GM10266 (cell line): Measurements from ENCODE around the gene NDUFAF3.
A peak's percentile ranks its signal among the peaks of the same experiment; 100 is the strongest.

ENCODE experiments used
- DNase-seq: peaks from one replicate; pipeline ENCODE4 v3.0.0; 2012; ENCODE audit errors: extremely low spot score
- CTCF ChIP-seq: IDR thresholded peaks from 2 replicates; pipeline ENCODE4 v1.5.1; 2012; ENCODE audit warnings: mild to moderate bottlenecking, low read depth; ENCODE audit not compliant: control insufficient read depth, insufficient read depth; ENCODE audit errors: missing control alignments

NDUFAF3 gene

GRCh38 chr3:49015765-49016164 lies 6.2 kb upstream of the NDUFAF3 start:
- no peak for TF ChIP-seq CTCF
- no peak for DNase-seq

GRCh38 chr3:49016414-49017228 lies 5.3 kb upstream of the NDUFAF3 start:
- TF ChIP-seq CTCF: no peak
- no peak for DNase-seq

GRCh38 chr3:49017229-49017970 lies 4.5 kb upstream of the NDUFAF3 start:
- no peak for DNase-seq
- TF ChIP-seq CTCF: no peak

- peak; percentile 89 for DNase-seq
- TF ChIP-seq CTCF: no peak
Measured at GRCh38 chr3:49017971-49018706, 3.8 kb upstream of the NDUFAF3 start, which contains the start of gene DALRD3. TSS of gene DALRD3 (minus strand) at chr3:49018580. CDS start at chr3:49018564, 16 bp downstream.

- no peak for DNase-seq
- TF ChIP-seq CTCF: no peak
Measured at GRCh38 chr3:49018707-49019006, 3.3 kb upstream of the NDUFAF3 start.

GRCh38 chr3:49019941-49020329 lies 2.0 kb upstream of the NDUFAF3 start:
- DNase-seq: no peak
- no peak for TF ChIP-seq CTCF
